Measurements from ENCODE around the gene RNF145.
"Not testable (repeated sequence)": the region's sequence is repeated elsewhere in the genome, so short reads cannot be mapped to it uniquely, and the experiment has no call there.

DNA sequence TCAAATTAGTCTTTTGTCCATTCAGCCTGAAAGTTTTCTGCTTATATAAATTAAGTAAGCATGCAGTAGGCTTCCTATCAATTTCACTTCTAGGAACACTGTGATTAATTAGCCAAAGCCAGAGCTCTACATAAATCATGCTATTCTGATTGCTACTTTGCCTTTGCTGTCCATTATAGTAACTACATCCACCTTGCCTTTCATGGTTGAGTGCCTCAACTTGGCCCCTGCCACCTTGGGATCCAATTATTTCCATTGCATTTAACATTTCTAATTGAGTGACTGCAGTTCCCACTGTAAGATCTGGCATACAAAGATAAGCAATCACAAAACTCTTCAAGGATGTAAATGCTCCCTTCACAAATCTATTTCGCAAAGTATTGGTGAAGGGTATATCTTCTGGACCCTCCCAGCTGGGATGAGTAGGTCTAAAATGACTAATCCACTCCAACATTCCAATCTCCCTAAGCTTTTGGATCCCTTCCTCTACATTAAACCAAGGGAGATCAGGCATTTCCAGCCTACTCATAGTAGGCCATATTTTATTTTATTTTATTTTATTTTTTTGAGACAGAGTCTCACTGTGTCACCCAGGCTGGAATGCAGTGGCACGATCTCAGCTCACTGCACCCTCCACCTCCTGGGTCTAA is 26.6 kb upstream of the RNF145 start:
- TF ChIP-seq, protein P1, sequence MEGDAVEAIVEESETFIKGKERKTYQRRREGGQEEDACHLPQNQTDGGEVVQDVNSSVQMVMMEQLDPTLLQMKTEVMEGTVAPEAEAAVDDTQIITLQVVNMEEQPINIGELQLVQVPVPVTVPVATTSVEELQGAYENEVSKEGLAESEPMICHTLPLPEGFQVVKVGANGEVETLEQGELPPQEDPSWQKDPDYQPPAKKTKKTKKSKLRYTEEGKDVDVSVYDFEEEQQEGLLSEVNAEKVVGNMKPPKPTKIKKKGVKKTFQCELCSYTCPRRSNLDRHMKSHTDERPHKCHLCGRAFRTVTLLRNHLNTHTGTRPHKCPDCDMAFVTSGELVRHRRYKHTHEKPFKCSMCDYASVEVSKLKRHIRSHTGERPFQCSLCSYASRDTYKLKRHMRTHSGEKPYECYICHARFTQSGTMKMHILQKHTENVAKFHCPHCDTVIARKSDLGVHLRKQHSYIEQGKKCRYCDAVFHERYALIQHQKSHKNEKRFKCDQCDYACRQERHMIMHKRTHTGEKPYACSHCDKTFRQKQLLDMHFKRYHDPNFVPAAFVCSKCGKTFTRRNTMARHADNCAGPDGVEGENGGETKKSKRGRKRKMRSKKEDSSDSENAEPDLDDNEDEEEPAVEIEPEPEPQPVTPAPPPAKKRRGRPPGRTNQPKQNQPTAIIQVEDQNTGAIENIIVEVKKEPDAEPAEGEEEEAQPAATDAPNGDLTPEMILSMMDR (IDR thresholded peaks at IDR 0.05) = not testable (repeated sequence)
- not testable (repeated sequence) for TF ChIP-seq POLR2A (IDR thresholded peaks at IDR 0.05)

All from testis (tissue), 2 donors.